SK-N-SH (cell line): Measurements from ENCODE around the gene ASB18. TPM values are rescaled to one million over a fixed set of nuclear protein-coding genes. Genes with fewer than 3 reads are reported as not detected.

ENCODE experiments used
- CTCF ChIA-PET: fragments of 300-600, 350-600 bp; formaldehyde crosslinking; extraction: SDS; loops from one replicate; lab custom pipeline; 2021; lab: Yijun Ruan, JAX
- POLR2A ChIA-PET: fragments of 350-600 bp; sonication (Branson Sonifier 250); formaldehyde crosslinking; extraction: SDS; loops from one replicate; lab custom pipeline; 2020; ENCODE audit warnings: antibody characterized with exemption, inconsistent platforms; lab: Yijun Ruan, JAX
- DNase-seq: peaks from one replicate; pipeline ENCODE4 v3.0.0; 2012
- H2AFZ ChIP-seq: fragments of 200-600 bp; sonication (generic); 2 replicates; pipeline ENCODE4 v1.8.1; 2016; ENCODE audit warnings: antibody characterized with exemption, mild to moderate bottlenecking, low read depth
- H3F3A ChIP-seq: fragments of 200-600 bp; sonication (generic); replicated peaks from 2 replicates; pipeline ENCODE3; 2016; ENCODE audit warnings: antibody characterized with exemption, mild to moderate bottlenecking; ENCODE audit not compliant: insufficient read depth
- H3K27ac ChIP-seq, 2 experiments: fragments of 200-500 bp in 1 of 2; fragments of 200-600 bp in 1 of 2; sonication (Bioruptor generic) in 1 of 2; sonication (generic), shearing (Covaris generic) in 1 of 2; 2 replicates each; pipeline versions ENCODE4 v1.5.1 to v1.6.1; 2014 to 2016; ENCODE audit warnings: low read depth in 2 of 2, inconsistent platforms in 1 of 2, low read length in 1 of 2, mild to moderate bottlenecking in 1 of 2, mixed read lengths in 1 of 2
- H3K27me3 ChIP-seq: fragments of 200-600 bp; sonication (generic), shearing (Covaris generic); 2 replicates; pipeline ENCODE4 v1.6.1; 2016; ENCODE audit warnings: mixed run types; ENCODE audit not compliant: insufficient read depth
- H3K36me3 ChIP-seq, 2 experiments: fragments of 200-500 bp in 1 of 2; fragments of 200-600 bp in 1 of 2; sonication (Bioruptor generic) in 1 of 2; sonication (generic) in 1 of 2; replicated peaks in 1 of 2; 2 replicates each; pipeline versions ENCODE3 to v1.5.1; 2014 to 2016; ENCODE audit warnings: low read length in 1 of 2, mild to moderate bottlenecking in 1 of 2; ENCODE audit not compliant: insufficient read depth in 2 of 2, control insufficient read depth in 1 of 2
- H3K4me1 ChIP-seq, 2 experiments: fragments of 200-500 bp in 1 of 2; fragments of 200-600 bp in 1 of 2; sonication (Bioruptor generic) in 1 of 2; sonication (generic), shearing (Covaris generic) in 1 of 2; 2 replicates each; pipeline versions ENCODE4 v1.5.1 to v1.6.1; 2014 to 2016; ENCODE audit warnings: low read depth in 1 of 2, low read length in 1 of 2, mixed run types in 1 of 2; ENCODE audit not compliant: insufficient read depth in 2 of 2, control insufficient read depth in 1 of 2
- H3K4me2 ChIP-seq: fragments of 200-600 bp; sonication (generic), shearing (Covaris generic); 2 replicates; pipeline ENCODE4 v1.6.1; 2017; ENCODE audit warnings: mixed run types
- H3K4me3 ChIP-seq, 2 experiments: fragments of 200-500 bp in 1 of 2; fragments of 200-600 bp in 1 of 2; sonication (Bioruptor generic) in 1 of 2; sonication (generic), shearing (Covaris generic) in 1 of 2; 2 replicates each; pipeline versions ENCODE4 v1.5.1 to v1.8.1; 2014 to 2016; ENCODE audit warnings: low read depth in 2 of 2, inconsistent platforms in 1 of 2, low read length in 1 of 2, mild to moderate bottlenecking in 1 of 2, mixed read lengths in 1 of 2, moderate library complexity in 1 of 2
- H3K79me2 ChIP-seq: fragments of 200-600 bp; sonication (generic); 2 replicates; pipeline ENCODE4 v1.8.1; 2017; ENCODE audit warnings: mild to moderate bottlenecking; ENCODE audit not compliant: insufficient read depth
- H3K9ac ChIP-seq: fragments of 200-600 bp; sonication (generic); 2 replicates; pipeline ENCODE4 v1.6.1; 2017; ENCODE audit warnings: mixed run types
- H3K9me2 ChIP-seq: fragments of 200-600 bp; sonication (generic); 2 replicates; pipeline ENCODE4 v1.6.1; 2017; ENCODE audit warnings: mixed run types
- H3K9me3 ChIP-seq: fragments of 200-600 bp; sonication (generic); 2 replicates; pipeline ENCODE4 v1.6.1; 2017; ENCODE audit warnings: mixed run types, mild to moderate bottlenecking, moderate library complexity
- H4K20me1 ChIP-seq: fragments of 200-600 bp; sonication (generic); 2 replicates; pipeline ENCODE4 v1.6.1; 2017; ENCODE audit warnings: mild to moderate bottlenecking, mixed run types; ENCODE audit not compliant: insufficient read depth
- EP300 ChIP-seq, 2 experiments: IDR thresholded peaks; 2 replicates each; pipeline versions ENCODE4 v1.4.0 to v1.6.1; 2012; ENCODE audit warnings: borderline replicate concordance in 1 of 2, low read depth in 1 of 2, low read length in 1 of 2
- EZH2phosphoT487 ChIP-seq: fragments of 200-600 bp; sonication (generic); IDR thresholded peaks from 2 replicates; pipeline ENCODE4 v1.6.1; 2017; ENCODE audit warnings: low read depth, mixed run types, mild to moderate bottlenecking, antibody characterized with exemption, moderate library complexity, borderline replicate concordance
- FOSL2 ChIP-seq: IDR thresholded peaks from 2 replicates; pipeline ENCODE4 v1.4.0; 2012; ENCODE audit warnings: low read depth, mild to moderate bottlenecking, moderate library complexity, borderline replicate concordance
- FOXJ3 ChIP-seq: sonication (generic); formaldehyde crosslinking; IDR thresholded peaks from 2 replicates; pipeline ENCODE4 v1.5.1; 2020; ENCODE audit warnings: mild to moderate bottlenecking, missing genetic modification reagents
- FOXM1 ChIP-seq: IDR thresholded peaks from 2 replicates; pipeline ENCODE4 v1.4.0; 2012; ENCODE audit warnings: low read depth, mild to moderate bottlenecking
- GABPA ChIP-seq: IDR thresholded peaks from 2 replicates; pipeline ENCODE4 v1.4.0; 2012; ENCODE audit warnings: low read depth, mild to moderate bottlenecking
- JUND ChIP-seq: IDR thresholded peaks from 2 replicates; pipeline ENCODE4 v1.4.0; 2012
- MXI1 ChIP-seq: IDR thresholded peaks from 2 replicates; pipeline ENCODE4 v1.6.1; 2012; ENCODE audit warnings: mild to moderate bottlenecking, low read depth, low read length, improper control_type of control experiment
- NFIC ChIP-seq: IDR thresholded peaks from 2 replicates; pipeline ENCODE4 v1.4.0; 2012; ENCODE audit warnings: borderline replicate concordance
- REST ChIP-seq: IDR thresholded peaks from 2 replicates; pipeline ENCODE4 v1.6.1; 2012; ENCODE audit warnings: mild to moderate bottlenecking, low read depth, low read length, moderate library complexity
- RFX5 ChIP-seq: IDR thresholded peaks from 2 replicates; pipeline ENCODE4 v1.6.1; 2012; ENCODE audit warnings: mild to moderate bottlenecking, improper control_type of control experiment, low read length
- SIN3A ChIP-seq: IDR thresholded peaks from 2 replicates; pipeline ENCODE4 v1.6.1; 2012; ENCODE audit warnings: low read depth, mild to moderate bottlenecking, low read length, moderate library complexity, borderline replicate concordance
- SMC3 ChIP-seq: IDR thresholded peaks from 2 replicates; pipeline ENCODE4 v1.6.1; 2012; ENCODE audit warnings: low read depth, low read length, improper control_type of control experiment
- TAF1 ChIP-seq: IDR thresholded peaks from 2 replicates; pipeline ENCODE4 v1.6.1; 2012; ENCODE audit warnings: low read depth, mild to moderate bottlenecking, low read length, moderate library complexity, borderline replicate concordance
- TEAD4 ChIP-seq: IDR thresholded peaks from 2 replicates; pipeline ENCODE4 v1.4.0; 2012; ENCODE audit warnings: mild to moderate bottlenecking, borderline replicate concordance; ENCODE audit not compliant: insufficient read depth
- YY1 ChIP-seq: IDR thresholded peaks from 2 replicates; pipeline ENCODE4 v1.4.0; 2012; ENCODE audit warnings: low read depth, mild to moderate bottlenecking
- WGBS: methylation state at CpG from one replicate; pipeline ENCODE4 v1.1.6; 2017; ENCODE audit warnings: low lambda C conversion rate; 5-methylcytosine and 5-hydroxymethylcytosine counted together
- polyA plus RNA-seq, 3 experiments: library from polyadenylated mRNA; depleted of rRNA; stranded (reverse); fragments of >200 nt; gene quantifications; 2 replicates each; pipeline ENCODE4 v1.2.3, GENCODE V29; 2012
- TF ChIP-seq, protein P1 (sequence below): IDR thresholded peaks from 2 replicates; pipeline ENCODE4 v1.4.0; 2012; ENCODE audit warnings: low read depth, borderline replicate concordance
- TF ChIP-seq, protein P2 (sequence below): fragments of 150-350 bp; IDR thresholded peaks from 2 replicates; pipeline ENCODE4 v1.6.1; 2017; ENCODE audit warnings: antibody characterized with exemption, low read length, low read depth, borderline replicate concordance

Gene ASB18
- polyA plus RNA-seq, 1 of the 3 experiments (the other 2 are of a cell fraction): not detected

GRCh38 chr2:236286873-236287545, 22.8 kb upstream of the ASB18 start:
- H3K36me3 ChIP-seq: no peaks in the 10 kb centered on the region
- no peaks in the 10 kb centered on the region for H4K20me1 ChIP-seq
- whole genome bisulfite sequencing: 28% methylated on average over 7 of the region's 7 CpGs
- H3K27me3 ChIP-seq: no peaks in the 10 kb centered on the region
- no peak for TF ChIP-seq YY1
- TF ChIP-seq EZH2phosphoT487: no peak
- TF ChIP-seq SIN3A: no peak
- H3K27ac ChIP-seq: no peak overlapping the region
- H3K4me2 ChIP-seq: no peak overlapping the region
- POLR2A ChIA-PET: no interaction called here
- no peak overlapping the region for H3K4me3 ChIP-seq
- no peak overlapping the region for H2AFZ ChIP-seq
- no peaks in the 10 kb centered on the region for H3K9me2 ChIP-seq
- H3F3A ChIP-seq: no peaks in the 10 kb centered on the region
- DNase-seq: no peak
- CTCF ChIA-PET: no interaction called here
- no peaks in the 10 kb centered on the region for H3K9me3 ChIP-seq
- H3K9ac ChIP-seq: no peak overlapping the region
- no peaks in the 10 kb centered on the region for H3K79me2 ChIP-seq
- H3K4me1 ChIP-seq: no peaks in the 10 kb centered on the region

DNA sequence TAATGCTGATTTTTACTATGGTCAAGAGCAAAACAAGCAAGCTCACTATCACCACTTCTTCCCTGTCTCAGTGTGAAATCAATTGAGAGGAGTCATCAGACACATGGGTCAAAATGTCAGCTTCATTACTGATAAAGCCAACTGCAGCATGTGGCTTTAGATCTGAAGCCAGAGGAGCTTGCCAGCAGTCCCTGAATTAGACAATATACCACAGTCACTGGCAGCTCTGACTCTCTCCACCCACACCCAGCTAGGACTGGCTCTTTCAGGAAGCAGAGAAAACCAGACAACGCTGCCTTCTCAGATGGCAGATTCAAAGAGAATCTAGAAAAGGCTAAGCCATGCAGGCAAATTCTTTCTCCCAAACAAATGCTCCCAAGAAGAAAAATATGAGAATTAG, 20.0 kb upstream of the ASB18 start:
- Histone ChIP-seq H3K27ac (no peak overlapping the region), H2AFZ (no peak overlapping the region), H3K9ac (no peak overlapping the region), H3K4me2 (no peak overlapping the region), H3K9me3 (no peaks in the 10 kb centered on the region), H3K27me3 (no peaks in the 10 kb centered on the region), H3K79me2 (no peaks in the 10 kb centered on the region), H3K4me1 (no peaks in the 10 kb centered on the region), H3K9me2 (no peaks in the 10 kb centered on the region), H3K36me3 (no peaks in the 10 kb centered on the region), H4K20me1 (no peaks in the 10 kb centered on the region), H3F3A (no peaks in the 10 kb centered on the region), H3K4me3 (no peak overlapping the region)
- ChIA-PET POLR2A (no interaction called here), CTCF (interaction anchor here (0.6 kb wide), 1 partner anchor 42 kb away, joined by 3 read pairs; no protein-coding TSS in a partner anchor)
- WGBS: 14% methylated on average over 1 of the region's 1 CpG
- DNase-seq: no peak
- TF ChIP-seq MXI1 (no peak), GABPA (no peak), FOXJ3 (CRISPR knock-in tag) (no peak), EP300 (IDR thresholded peaks at IDR 0.05; ENCODE audit: borderline replicate concordance in 1 of 2, low read depth in 1 of 2, low read length in 1 of 2) (no peak), SMC3 (no peak), TEAD4 (no peak), FOXM1 (no peak), RFX5 (no peak), JUND (no peak), FOSL2 (no peak), EZH2phosphoT487 (no peak), REST (no peak), TAF1 (no peak), NFIC (no peak)
- TF ChIP-seq, protein P1, sequence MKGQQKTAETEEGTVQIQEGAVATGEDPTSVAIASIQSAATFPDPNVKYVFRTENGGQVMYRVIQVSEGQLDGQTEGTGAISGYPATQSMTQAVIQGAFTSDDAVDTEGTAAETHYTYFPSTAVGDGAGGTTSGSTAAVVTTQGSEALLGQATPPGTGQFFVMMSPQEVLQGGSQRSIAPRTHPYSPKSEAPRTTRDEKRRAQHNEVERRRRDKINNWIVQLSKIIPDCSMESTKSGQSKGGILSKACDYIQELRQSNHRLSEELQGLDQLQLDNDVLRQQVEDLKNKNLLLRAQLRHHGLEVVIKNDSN: no peak
- TF ChIP-seq, protein P2, sequence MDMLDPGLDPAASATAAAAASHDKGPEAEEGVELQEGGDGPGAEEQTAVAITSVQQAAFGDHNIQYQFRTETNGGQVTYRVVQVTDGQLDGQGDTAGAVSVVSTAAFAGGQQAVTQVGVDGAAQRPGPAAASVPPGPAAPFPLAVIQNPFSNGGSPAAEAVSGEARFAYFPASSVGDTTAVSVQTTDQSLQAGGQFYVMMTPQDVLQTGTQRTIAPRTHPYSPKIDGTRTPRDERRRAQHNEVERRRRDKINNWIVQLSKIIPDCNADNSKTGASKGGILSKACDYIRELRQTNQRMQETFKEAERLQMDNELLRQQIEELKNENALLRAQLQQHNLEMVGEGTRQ: no peak
